ENCODE data around the gene TRIM24. TPM values are rescaled to one million over a fixed set of nuclear protein-coding genes. Genes with fewer than 3 reads are reported as not detected.

The TRIM24 gene
- total and polyA plus RNA-seq, 2 of the 13 experiments (the other 11 are each of a cell fraction or from before 2014, with no cell fraction given): 100 to 106 TPM

DNA sequence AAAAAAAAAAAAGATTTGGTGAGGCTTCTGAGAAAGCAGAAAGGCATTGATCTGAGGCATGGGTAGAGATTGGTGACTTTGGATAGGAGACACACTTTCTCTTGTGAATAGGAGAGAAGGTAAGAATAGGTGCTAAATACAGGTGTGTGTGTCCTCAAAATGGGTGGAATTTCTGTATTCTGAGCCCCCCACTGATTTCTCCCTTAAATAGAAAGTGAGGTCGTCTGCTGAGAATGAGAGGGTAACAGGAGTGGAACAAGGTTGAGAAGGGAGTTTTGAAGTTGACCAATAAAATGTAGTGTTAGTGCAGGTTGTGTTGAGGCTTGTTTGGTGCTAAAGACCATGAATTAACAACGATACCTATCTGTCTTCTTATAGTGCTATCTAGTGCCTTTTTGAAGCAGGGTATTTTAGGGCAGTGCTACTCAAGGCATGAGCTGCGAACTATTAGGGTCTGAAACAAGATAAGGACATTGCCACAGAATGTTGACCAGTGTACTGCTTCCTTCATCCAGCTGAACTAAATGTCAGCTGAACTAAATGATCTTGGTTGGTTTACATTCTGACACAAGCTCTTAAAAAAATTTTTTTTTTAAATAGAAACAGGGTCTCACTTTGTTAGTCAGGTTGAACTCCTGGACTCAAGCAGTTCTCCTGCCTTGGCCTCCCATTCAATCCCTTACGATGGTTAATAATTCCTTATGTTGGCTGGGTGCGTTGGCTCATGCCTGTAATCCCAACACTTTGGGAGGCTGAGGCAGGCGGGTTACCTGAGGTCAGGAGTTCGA, 12.4 kb downstream of the TRIM24 start:
- peaks cover 99% of the 10 kb centered on the region for H3K4me1 ChIP-seq (ENCODE audit: insufficient read depth, low read length)
- H3K79me2 ChIP-seq (ENCODE audit: insufficient read depth, low read length): peaks cover 97% of the 10 kb centered on the region
- no peak overlapping the region for H2AFZ ChIP-seq (ENCODE audit: low read length)
- TSS peak; percentile 7 for BruUV-seq (replicated peaks)
- no peaks in the 10 kb centered on the region for H3K9me3 ChIP-seq (ENCODE audit: low read length)
- H3K27me3 ChIP-seq (ENCODE audit: control insufficient read depth in 1 of 2, insufficient read depth in 2 of 2, low read length in 2 of 2): no peaks in the 10 kb centered on the region
- H3K36me3 ChIP-seq (replicated peaks in 1 of 2; ENCODE audit: control insufficient read depth in 1 of 2, insufficient read depth in 2 of 2, low read length in 2 of 2): peaks cover 4 to 13% of the 10 kb centered on the region in 2 experiments
- ATAC-seq: peak; percentile 30
- H3K4me3 ChIP-seq (replicated peaks in 1 of 3; ENCODE audit: insufficient read depth in 1 of 3, low read depth in 2 of 3, low read length in 3 of 3): no peak overlapping the region; a peak in 1 of 6 replicates
- H4K20me1 ChIP-seq (ENCODE audit: insufficient read depth, low read length): peaks cover 95% of the 10 kb centered on the region
- in situ Hi-C loops (cut with HindIII; ENCODE audit: extremely low pct_ligation_motif_present, low pct_unique_long_range_greater_than_20kb): no loop called here
- peak; percentile 59 for DNase-seq (ENCODE audit: low spot score)
- intact Hi-C loops (cut with micrococcal nuclease; ENCODE audit: unreplicated experiment): loop anchor here (10.0 kb wide), 1 partner anchor 378 kb away; no protein-coding TSS in a partner anchor
- ChIA-PET CTCF (ENCODE audit: low intra/inter-chr PET ratio, low total read pairs) (no interaction called here), POLR2A (interaction anchor here (0.7 to 1.5 kb wide), 4 partner anchors 10 to 118 kb away, joined by 3 to 6 read pairs (median 3); no protein-coding TSS in a partner anchor)
- H3K4me2 ChIP-seq (ENCODE audit: low read depth, low read length): peak overlapping the region; percentile 28
- no peak for FAIRE-seq
- peak overlapping the region; percentile 50 for H3K9ac ChIP-seq (ENCODE audit: insufficient read depth, low read depth, low read length)
- H3K27ac ChIP-seq (ENCODE audit: extremely low read length, insufficient read depth, low read length): peak overlapping the region; percentile 60
- WGBS (ENCODE audit: low lambda C conversion rate): 40% methylated on average over 7 of the region's 7 CpGs
- TF ChIP-seq, protein P1, sequence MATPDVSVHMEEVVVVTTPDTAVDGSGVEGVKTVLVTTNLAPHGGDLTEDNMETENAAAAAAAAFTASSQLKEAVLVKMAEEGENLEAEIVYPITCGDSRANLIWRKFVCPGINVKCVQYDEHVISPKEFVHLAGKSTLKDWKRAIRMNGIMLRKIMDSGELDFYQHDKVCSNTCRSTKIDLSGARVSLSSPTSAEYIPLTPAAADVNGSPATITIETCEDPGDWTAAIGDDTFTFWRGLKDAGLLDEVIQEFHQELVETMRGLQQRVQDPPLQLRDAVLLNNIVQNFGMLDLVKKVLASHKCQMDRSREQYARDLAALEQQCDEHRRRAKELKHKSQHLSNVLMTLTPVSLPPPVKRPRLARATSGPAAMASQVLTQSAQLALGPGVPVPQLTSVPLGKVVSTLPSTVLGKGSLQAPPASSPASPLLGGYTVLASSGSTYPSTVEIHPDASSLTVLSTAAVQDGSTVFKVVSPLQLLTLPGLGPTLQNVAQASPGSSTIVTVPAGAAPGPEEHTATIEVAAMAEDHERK (CRISPR knock-in tag; IDR thresholded peaks at IDR 0.05; ENCODE audit: low read depth): no peak
- TF ChIP-seq, protein P2, sequence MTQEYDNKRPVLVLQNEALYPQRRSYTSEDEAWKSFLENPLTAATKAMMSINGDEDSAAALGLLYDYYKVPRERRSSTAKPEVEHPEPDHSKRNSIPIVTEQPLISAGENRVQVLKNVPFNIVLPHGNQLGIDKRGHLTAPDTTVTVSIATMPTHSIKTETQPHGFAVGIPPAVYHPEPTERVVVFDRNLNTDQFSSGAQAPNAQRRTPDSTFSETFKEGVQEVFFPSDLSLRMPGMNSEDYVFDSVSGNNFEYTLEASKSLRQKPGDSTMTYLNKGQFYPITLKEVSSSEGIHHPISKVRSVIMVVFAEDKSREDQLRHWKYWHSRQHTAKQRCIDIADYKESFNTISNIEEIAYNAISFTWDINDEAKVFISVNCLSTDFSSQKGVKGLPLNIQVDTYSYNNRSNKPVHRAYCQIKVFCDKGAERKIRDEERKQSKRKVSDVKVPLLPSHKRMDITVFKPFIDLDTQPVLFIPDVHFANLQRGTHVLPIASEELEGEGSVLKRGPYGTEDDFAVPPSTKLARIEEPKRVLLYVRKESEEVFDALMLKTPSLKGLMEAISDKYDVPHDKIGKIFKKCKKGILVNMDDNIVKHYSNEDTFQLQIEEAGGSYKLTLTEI (CRISPR knock-in tag; conservative IDR thresholded peaks at IDR 0.05): no peak
- TF ChIP-seq CREM (IDR thresholded peaks at IDR 0.05) (peak; percentile 25; the same call in 1 of the 2 replicates), CREM (CRISPR knock-in tag; IDR thresholded peaks at IDR 0.05) (no peak), HCFC1 (IDR thresholded peaks at IDR 0.05; ENCODE audit: low read depth, low read length) (no peak), FOXA1 (IDR thresholded peaks at IDR 0.05) (no peak), FOXA1 (CRISPR knock-in tag; IDR thresholded peaks at IDR 0.05) (0 out of 2 replicates have a peak, but pooled peaks have one; percentile 7), ZNF83 (CRISPR knock-in tag; IDR thresholded peaks at IDR 0.05; ENCODE audit: borderline replicate concordance) (no peak), SRF (IDR thresholded peaks at IDR 0.05; ENCODE audit: low read depth, low read length) (no peak)
- TF ChIP-seq, protein P3, sequence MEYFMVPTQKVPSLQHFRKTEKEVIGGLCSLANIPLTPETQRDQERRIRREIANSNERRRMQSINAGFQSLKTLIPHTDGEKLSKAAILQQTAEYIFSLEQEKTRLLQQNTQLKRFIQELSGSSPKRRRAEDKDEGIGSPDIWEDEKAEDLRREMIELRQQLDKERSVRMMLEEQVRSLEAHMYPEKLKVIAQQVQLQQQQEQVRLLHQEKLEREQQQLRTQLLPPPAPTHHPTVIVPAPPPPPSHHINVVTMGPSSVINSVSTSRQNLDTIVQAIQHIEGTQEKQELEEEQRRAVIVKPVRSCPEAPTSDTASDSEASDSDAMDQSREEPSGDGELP (IDR thresholded peaks at IDR 0.05; ENCODE audit: borderline replicate concordance, low read depth): peak; percentile 70; the same call in 1 of the 2 replicates
- TF ChIP-seq, protein P4, sequence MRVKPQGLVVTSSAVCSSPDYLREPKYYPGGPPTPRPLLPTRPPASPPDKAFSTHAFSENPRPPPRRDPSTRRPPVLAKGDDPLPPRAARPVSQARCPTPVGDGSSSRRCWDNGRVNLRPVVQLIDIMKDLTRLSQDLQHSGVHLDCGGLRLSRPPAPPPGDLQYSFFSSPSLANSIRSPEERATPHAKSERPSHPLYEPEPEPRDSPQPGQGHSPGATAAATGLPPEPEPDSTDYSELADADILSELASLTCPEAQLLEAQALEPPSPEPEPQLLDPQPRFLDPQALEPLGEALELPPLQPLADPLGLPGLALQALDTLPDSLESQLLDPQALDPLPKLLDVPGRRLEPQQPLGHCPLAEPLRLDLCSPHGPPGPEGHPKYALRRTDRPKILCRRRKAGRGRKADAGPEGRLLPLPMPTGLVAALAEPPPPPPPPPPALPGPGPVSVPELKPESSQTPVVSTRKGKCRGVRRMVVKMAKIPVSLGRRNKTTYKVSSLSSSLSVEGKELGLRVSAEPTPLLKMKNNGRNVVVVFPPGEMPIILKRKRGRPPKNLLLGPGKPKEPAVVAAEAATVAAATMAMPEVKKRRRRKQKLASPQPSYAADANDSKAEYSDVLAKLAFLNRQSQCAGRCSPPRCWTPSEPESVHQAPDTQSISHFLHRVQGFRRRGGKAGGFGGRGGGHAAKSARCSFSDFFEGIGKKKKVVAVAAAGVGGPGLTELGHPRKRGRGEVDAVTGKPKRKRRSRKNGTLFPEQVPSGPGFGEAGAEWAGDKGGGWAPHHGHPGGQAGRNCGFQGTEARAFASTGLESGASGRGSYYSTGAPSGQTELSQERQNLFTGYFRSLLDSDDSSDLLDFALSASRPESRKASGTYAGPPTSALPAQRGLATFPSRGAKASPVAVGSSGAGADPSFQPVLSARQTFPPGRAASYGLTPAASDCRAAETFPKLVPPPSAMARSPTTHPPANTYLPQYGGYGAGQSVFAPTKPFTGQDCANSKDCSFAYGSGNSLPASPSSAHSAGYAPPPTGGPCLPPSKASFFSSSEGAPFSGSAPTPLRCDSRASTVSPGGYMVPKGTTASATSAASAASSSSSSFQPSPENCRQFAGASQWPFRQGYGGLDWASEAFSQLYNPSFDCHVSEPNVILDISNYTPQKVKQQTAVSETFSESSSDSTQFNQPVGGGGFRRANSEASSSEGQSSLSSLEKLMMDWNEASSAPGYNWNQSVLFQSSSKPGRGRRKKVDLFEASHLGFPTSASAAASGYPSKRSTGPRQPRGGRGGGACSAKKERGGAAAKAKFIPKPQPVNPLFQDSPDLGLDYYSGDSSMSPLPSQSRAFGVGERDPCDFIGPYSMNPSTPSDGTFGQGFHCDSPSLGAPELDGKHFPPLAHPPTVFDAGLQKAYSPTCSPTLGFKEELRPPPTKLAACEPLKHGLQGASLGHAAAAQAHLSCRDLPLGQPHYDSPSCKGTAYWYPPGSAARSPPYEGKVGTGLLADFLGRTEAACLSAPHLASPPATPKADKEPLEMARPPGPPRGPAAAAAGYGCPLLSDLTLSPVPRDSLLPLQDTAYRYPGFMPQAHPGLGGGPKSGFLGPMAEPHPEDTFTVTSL (CRISPR knock-in tag; IDR thresholded peaks at IDR 0.05; ENCODE audit: borderline replicate concordance): peak; percentile 40; the same call in 1 of the 2 replicates
- TF ChIP-seq, protein P5, sequence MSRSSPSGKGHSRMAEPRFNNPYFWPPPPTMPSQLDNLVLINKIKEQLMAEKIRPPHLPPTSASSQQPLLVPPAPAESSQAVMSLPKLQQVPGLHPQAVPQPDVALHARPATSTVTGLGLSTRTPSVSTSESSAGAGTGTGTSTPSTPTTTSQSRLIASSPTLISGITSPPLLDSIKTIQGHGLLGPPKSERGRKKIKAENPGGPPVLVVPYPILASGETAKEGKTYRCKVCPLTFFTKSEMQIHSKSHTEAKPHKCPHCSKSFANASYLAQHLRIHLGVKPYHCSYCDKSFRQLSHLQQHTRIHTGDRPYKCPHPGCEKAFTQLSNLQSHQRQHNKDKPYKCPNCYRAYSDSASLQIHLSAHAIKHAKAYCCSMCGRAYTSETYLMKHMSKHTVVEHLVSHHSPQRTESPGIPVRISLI (CRISPR knock-in tag; IDR thresholded peaks at IDR 0.05; ENCODE audit: borderline replicate concordance): peak; percentile 72; the same call in 1 of the 2 replicates
